Measurements from ENCODE around the gene VPS8.

The VPS8 gene

GRCh38 chr3:185066251-185066650 is 254.3 kb downstream of the VPS8 start:
- no peaks in the 10 kb centered on the region for H3K36me3 ChIP-seq (ENCODE audit: control insufficient read depth, insufficient read depth, low read length)
- no peak overlapping the region for H2AFZ ChIP-seq
- H3K9ac ChIP-seq, result no peak overlapping the region
- no peak overlapping the region for H3K4me3 ChIP-seq (ENCODE audit: low read depth, low read length)
- H3K27me3 ChIP-seq (ENCODE audit: control insufficient read depth, insufficient read depth, low read length), result no peaks in the 10 kb centered on the region
- H3K27ac ChIP-seq, result no peak overlapping the region
- H3K79me2 ChIP-seq, result no peaks in the 10 kb centered on the region
- TF ChIP-seq, protein P1, sequence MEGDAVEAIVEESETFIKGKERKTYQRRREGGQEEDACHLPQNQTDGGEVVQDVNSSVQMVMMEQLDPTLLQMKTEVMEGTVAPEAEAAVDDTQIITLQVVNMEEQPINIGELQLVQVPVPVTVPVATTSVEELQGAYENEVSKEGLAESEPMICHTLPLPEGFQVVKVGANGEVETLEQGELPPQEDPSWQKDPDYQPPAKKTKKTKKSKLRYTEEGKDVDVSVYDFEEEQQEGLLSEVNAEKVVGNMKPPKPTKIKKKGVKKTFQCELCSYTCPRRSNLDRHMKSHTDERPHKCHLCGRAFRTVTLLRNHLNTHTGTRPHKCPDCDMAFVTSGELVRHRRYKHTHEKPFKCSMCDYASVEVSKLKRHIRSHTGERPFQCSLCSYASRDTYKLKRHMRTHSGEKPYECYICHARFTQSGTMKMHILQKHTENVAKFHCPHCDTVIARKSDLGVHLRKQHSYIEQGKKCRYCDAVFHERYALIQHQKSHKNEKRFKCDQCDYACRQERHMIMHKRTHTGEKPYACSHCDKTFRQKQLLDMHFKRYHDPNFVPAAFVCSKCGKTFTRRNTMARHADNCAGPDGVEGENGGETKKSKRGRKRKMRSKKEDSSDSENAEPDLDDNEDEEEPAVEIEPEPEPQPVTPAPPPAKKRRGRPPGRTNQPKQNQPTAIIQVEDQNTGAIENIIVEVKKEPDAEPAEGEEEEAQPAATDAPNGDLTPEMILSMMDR (IDR thresholded peaks at IDR 0.05), result no peak
- no peak overlapping the region for H3K4me2 ChIP-seq (ENCODE audit: low read length)
- no peaks in the 10 kb centered on the region for H3K9me3 ChIP-seq (ENCODE audit: control insufficient read depth, low read length)
- H3K4me1 ChIP-seq, result no peaks in the 10 kb centered on the region

DNA sequence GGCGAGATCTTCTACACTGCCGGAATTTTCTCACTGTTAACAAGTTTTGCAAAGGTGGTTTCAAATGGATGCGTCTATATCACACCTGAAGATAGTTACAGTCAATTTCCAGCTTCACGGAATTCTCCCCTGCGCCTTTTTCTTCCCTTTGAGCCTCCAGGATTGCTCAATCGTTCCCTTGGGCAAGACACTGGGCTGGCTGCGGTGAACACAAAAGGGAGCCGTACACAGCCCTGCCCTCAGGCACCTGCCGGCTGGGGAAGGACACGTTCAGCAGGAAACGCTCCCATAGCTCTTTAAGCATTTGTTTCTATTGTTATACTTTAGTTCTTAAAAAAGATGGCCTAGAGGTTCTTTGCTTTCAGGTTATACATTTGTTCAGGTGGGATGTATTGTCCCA is 255.2 kb downstream of the VPS8 start:
- H3K4me2 ChIP-seq (ENCODE audit: low read length), result no peak overlapping the region
- H3K9ac ChIP-seq, result no peak overlapping the region
- H2AFZ ChIP-seq, result no peak overlapping the region
- TF ChIP-seq, protein P1 (IDR thresholded peaks at IDR 0.05), result no peak
- no peaks in the 10 kb centered on the region for H3K27me3 ChIP-seq (ENCODE audit: control insufficient read depth, insufficient read depth, low read length)
- H3K79me2 ChIP-seq, result no peaks in the 10 kb centered on the region
- no peak overlapping the region for H3K4me3 ChIP-seq (ENCODE audit: low read depth, low read length)
- H3K9me3 ChIP-seq (ENCODE audit: control insufficient read depth, low read length), result no peaks in the 10 kb centered on the region
- H3K36me3 ChIP-seq (ENCODE audit: control insufficient read depth, insufficient read depth, low read length), result no peaks in the 10 kb centered on the region
- no peak overlapping the region for H3K27ac ChIP-seq
- H3K4me1 ChIP-seq, result no peaks in the 10 kb centered on the region

GRCh38 chr3:185069037-185070030 is 257.4 kb downstream of the VPS8 start:
- Histone ChIP-seq H3K27ac (no peak overlapping the region), H3K9me3 (ENCODE audit: control insufficient read depth, low read length) (no peaks in the 10 kb centered on the region), H3K4me1 (no peaks in the 10 kb centered on the region), H3K4me3 (ENCODE audit: low read depth, low read length) (no peak overlapping the region), H2AFZ (no peak overlapping the region), H3K4me2 (ENCODE audit: low read length) (no peak overlapping the region), H3K27me3 (ENCODE audit: control insufficient read depth, insufficient read depth, low read length) (no peaks in the 10 kb centered on the region), H3K36me3 (ENCODE audit: control insufficient read depth, insufficient read depth, low read length) (no peaks in the 10 kb centered on the region), H3K79me2 (no peaks in the 10 kb centered on the region), H3K9ac (no peak overlapping the region)
- TF ChIP-seq, protein P1 (IDR thresholded peaks at IDR 0.05), result no peak

- TF ChIP-seq, protein P1 (IDR thresholded peaks at IDR 0.05), result no peak
- no peaks in the 10 kb centered on the region for H3K9me3 ChIP-seq (ENCODE audit: control insufficient read depth, low read length)
- H3K9ac ChIP-seq, result no peak overlapping the region
- no peak overlapping the region for H3K27ac ChIP-seq
- H3K36me3 ChIP-seq (ENCODE audit: control insufficient read depth, insufficient read depth, low read length), result no peaks in the 10 kb centered on the region
- no peaks in the 10 kb centered on the region for H3K79me2 ChIP-seq
- no peak overlapping the region for H2AFZ ChIP-seq
- H3K4me2 ChIP-seq (ENCODE audit: low read length), result no peak overlapping the region
- H3K4me3 ChIP-seq (ENCODE audit: low read depth, low read length), result no peak overlapping the region
- no peaks in the 10 kb centered on the region for H3K4me1 ChIP-seq
- H3K27me3 ChIP-seq (ENCODE audit: control insufficient read depth, insufficient read depth, low read length), result no peaks in the 10 kb centered on the region
These were observed 258.7 kb downstream of the VPS8 start for GRCh38 chr3:185070491-185071286.
